Hepatocyte (in vitro differentiated cells): ENCODE measurements around the gene MRGPRX3.
"Not testable (repeated sequence)": the region's sequence is repeated elsewhere in the genome, so short reads cannot be mapped to it uniquely, and the experiment has no call there.

Experiments
- CTCF ChIP-seq: fragments of 200-600 bp; sonication (generic); IDR thresholded peaks from 2 replicates; pipeline ENCODE4 v1.5.1; 2016; ENCODE audit warnings: antibody characterized with exemption, mild to moderate bottlenecking; ENCODE audit not compliant: poor library complexity
- EZH2 ChIP-seq: fragments of 200-600 bp; sonication (generic); IDR thresholded peaks from 2 replicates; pipeline ENCODE4 v1.6.1; 2016; ENCODE audit warnings: antibody characterized with exemption, mild to moderate bottlenecking, borderline replicate concordance
- EZH2phosphoT487 ChIP-seq: fragments of 200-600 bp; sonication (generic); IDR thresholded peaks from one replicate; pipeline ENCODE4 v1.6.1; 2018; ENCODE audit warnings: antibody characterized with exemption, mild to moderate bottlenecking, low read depth, moderate library complexity; ENCODE audit not compliant: unreplicated experiment, severe bottlenecking

- not testable (repeated sequence) for TF ChIP-seq EZH2, CTCF, EZH2phosphoT487
Measured at GRCh38 chr11:18131115-18131514, 1.3 kb upstream of the MRGPRX3 start.
